Anterior cingulate cortex (tissue), 58 donors: ENCODE results near the gene AP2M1.

Experiments
- DNase-seq, 58 donors: peaks; one replicate each; lab custom pipeline; 2025; lab: John Stamatoyannopoulos, UW

AP2M1 gene

GRCh38 chr3:184209146-184209923, 34.7 kb downstream of the AP2M1 start:
- DNase-seq, result no peak

GRCh38 chr3:184211297-184211696, 36.6 kb downstream of the AP2M1 start:
- no peak for DNase-seq

DNA sequence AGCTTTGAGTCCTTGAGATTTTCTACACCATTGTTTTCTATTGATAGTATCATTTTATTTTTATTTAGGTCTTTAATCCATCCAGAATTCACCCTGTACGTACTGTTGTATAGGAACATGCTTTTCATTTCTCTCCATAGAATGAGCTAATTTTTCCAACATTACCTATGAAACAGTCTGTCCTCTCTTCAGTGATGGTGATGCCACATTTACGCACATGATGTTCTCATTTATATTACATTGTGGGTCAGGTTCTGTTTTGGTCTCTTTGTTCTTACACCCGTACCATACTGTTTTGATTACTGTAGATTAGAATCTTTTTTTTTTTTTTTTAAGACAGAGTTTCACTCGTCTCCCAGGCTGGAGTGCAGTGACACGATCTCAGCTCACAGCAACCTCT, 37.1 kb downstream of the AP2M1 start:
- DNase-seq, result no peak

GRCh38 chr3:184218814-184219213, 44.2 kb downstream of the AP2M1 start:
- no peak for DNase-seq

DNA sequence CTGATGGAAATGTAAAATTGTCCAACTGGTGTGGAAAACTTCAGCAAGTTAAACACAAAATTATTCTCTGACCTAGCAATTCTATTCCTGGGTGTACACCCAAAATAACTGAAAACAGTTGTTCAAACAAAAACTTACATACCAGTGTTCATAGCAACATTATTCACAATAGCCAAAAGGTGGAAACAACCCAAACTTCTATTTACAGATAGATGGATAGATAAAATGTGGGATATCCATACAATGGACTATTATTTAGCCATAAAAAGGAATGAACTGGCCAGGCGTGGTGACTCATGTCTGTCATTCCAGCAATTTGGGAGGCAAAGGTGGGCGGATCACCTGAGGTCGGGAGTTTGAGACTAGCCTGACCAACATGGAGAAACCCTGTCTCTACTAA, 47.9 kb downstream of the AP2M1 start:
- no peak for DNase-seq

GRCh38 chr3:184223946-184224345, 49.3 kb downstream of the AP2M1 start:
- DNase-seq, result no peak

DNA sequence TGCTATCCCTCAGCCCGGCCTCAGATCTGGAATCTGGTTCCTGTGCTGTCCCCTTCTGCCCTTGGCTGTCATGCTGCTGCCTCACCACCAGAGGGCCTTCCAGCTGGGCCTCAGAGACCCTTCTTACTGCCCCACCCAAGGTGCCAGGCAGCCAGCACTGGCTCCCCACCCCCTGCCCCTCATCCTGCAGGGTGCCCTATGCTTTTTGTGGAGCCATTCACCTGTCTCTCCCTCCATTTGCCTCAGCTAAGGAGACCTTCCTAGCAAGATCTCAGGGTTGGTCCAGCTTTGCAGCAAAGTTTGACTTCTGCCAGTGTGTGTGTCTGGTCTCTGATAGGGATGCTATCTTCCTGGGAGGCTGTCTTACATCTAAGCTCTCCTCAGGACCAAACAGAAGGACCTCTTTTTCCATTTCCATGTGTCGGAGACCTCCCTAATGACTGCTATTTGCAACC, 52.9 kb downstream of the AP2M1 start:
- peak in 2 of 58 donors; percentile 4 to 12 for DNase-seq

GRCh38 chr3:184228376-184229137, 53.9 kb downstream of the AP2M1 start:
- DNase-seq, result peak in 2 of 58 donors; percentile 18 to 36

- DNase-seq, result peak in 39 of 58 donors; percentile 11 to 83 (median 41)
Observed at GRCh38 chr3:184229394-184230080, 54.9 kb downstream of the AP2M1 start, which contains the start of gene VWA5B2. TSS of gene VWA5B2 (plus strand) at chr3:184229585. CDS start at chr3:184230529, 944 bp downstream.

GRCh38 chr3:184230081-184230602, 55.5 kb downstream of the AP2M1 start:
- no peak for DNase-seq

- DNase-seq, result peak in 6 of 58 donors; percentile 12 to 31 (median 18)
Observed at GRCh38 chr3:184230603-184231528, 56.2 kb downstream of the AP2M1 start.

- DNase-seq, result no peak
Observed at GRCh38 chr3:184231671-184232070, 57.0 kb downstream of the AP2M1 start.

GRCh38 chr3:184233127-184233843, 58.6 kb downstream of the AP2M1 start:
- no peak for DNase-seq
